HEK293T (cell line): ENCODE measurements around the gene POLK.

Source experiments
- ARNT ChIP-seq: fragments of 450-650 bp; IDR thresholded peaks from 2 replicates; pipeline ENCODE4 v1.6.1; 2017; ENCODE audit warnings: mild to moderate bottlenecking
- ELF4 ChIP-seq: fragments of 450-650 bp; IDR thresholded peaks from 2 replicates; pipeline ENCODE4 v1.6.1; 2017; ENCODE audit warnings: antibody characterized with exemption
- FOXK2 ChIP-seq: fragments of 450-650 bp; IDR thresholded peaks from 2 replicates; pipeline ENCODE4 v1.6.1; 2016; ENCODE audit warnings: mild to moderate bottlenecking
- FOXM1 ChIP-seq: fragments of 450-650 bp; IDR thresholded peaks from 2 replicates; pipeline ENCODE4 v1.6.1; 2017; ENCODE audit warnings: mild to moderate bottlenecking, borderline replicate concordance
- HDGF ChIP-seq: fragments of 450-650 bp; IDR thresholded peaks from 2 replicates; pipeline ENCODE4 v1.6.1; 2017; ENCODE audit warnings: antibody characterized with exemption, borderline replicate concordance
- LEF1 ChIP-seq: fragments of 450-650 bp; IDR thresholded peaks from 2 replicates; pipeline ENCODE4 v1.6.1; 2017; ENCODE audit warnings: mild to moderate bottlenecking, borderline replicate concordance
- NFRKB ChIP-seq: fragments of 450-650 bp; IDR thresholded peaks from 2 replicates; pipeline ENCODE4 v1.6.1; 2016; ENCODE audit warnings: mild to moderate bottlenecking, moderate library complexity
- SP1 ChIP-seq: fragments of 450-650 bp; IDR thresholded peaks from 2 replicates; pipeline ENCODE4 v1.6.1; 2017
- SUZ12 ChIP-seq: fragments of 450-650 bp; IDR thresholded peaks from 2 replicates; pipeline ENCODE4 v1.6.1; 2016; ENCODE audit warnings: mild to moderate bottlenecking
- TARDBP ChIP-seq: fragments of 450-650 bp; IDR thresholded peaks from 2 replicates; pipeline ENCODE4 v1.6.1; 2016
- ZNF384 ChIP-seq: fragments of 450-650 bp; IDR thresholded peaks from 2 replicates; pipeline ENCODE4 v1.6.1; 2016

DNA sequence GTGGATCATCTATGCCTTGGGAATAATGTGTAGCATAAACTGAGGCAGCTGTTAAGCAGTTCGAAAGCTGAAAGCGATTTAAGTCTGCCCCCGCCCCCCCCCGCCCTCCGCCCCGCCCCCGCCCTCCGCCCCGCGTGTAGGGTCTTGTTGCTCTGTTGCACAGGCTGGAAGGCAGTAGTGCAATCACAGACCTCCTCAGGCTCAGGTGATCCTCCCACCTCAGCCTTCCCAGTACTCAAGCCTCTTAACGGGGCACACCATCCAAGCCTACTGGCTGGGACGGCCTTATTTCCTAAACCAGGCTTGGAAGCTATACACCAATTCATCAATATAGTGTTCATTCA, 100.5 kb downstream of the POLK start:
- TF ChIP-seq FOXK2 (no peak), NFRKB (no peak), ARNT (no peak), FOXM1 (no peak), TARDBP (no peak), SP1 (no peak), SUZ12 (no peak), ELF4 (no peak), LEF1 (no peak), HDGF (no peak), ZNF384 (no peak)
